GM19240 (cell line): Measurements from ENCODE around the gene SOX30.

Experiments
- DNase-seq: peaks from one replicate; pipeline ENCODE4 v3.0.0; 2011; ENCODE audit warnings: low spot score; ENCODE audit not compliant: insufficient read length

Gene SOX30

GRCh38 chr5:157665467-157666070 is 13.3 kb upstream of the SOX30 start:
- no peak for DNase-seq

- DNase-seq, result no peak
Observed at GRCh38 chr5:157659868-157660660, 7.8 kb upstream of the SOX30 start.

- no peak for DNase-seq
Observed at GRCh38 chr5:157658893-157659292, 6.7 kb upstream of the SOX30 start.

GRCh38 chr5:157657516-157657915 is 5.3 kb upstream of the SOX30 start:
- no peak for DNase-seq

GRCh38 chr5:157651623-157652376 is 438 bp downstream of the SOX30 start:
- no peak for DNase-seq

- no peak for DNase-seq
Observed at GRCh38 chr5:157650991-157651611, 1.1 kb downstream of the SOX30 start.

- no peak for DNase-seq
Observed at GRCh38 chr5:157649101-157649500, 3.1 kb downstream of the SOX30 start.

GRCh38 chr5:157648275-157648990 is 3.8 kb downstream of the SOX30 start:
- no peak for DNase-seq

GRCh38 chr5:157640406-157641066 is 11.7 kb downstream of the SOX30 start:
- DNase-seq, result no peak

GRCh38 chr5:157630341-157630740 is 21.9 kb downstream of the SOX30 start:
- DNase-seq, result no peak

- no peak for DNase-seq
Observed at GRCh38 chr5:157626831-157627230, 25.4 kb downstream of the SOX30 start.

- DNase-seq, result no peak
Observed at GRCh38 chr5:157624144-157624543, 28.1 kb downstream of the SOX30 start.

- DNase-seq, result no peak
Observed at GRCh38 chr5:157620776-157621175, 31.5 kb downstream of the SOX30 start.

GRCh38 chr5:157618191-157618765 is 34.0 kb downstream of the SOX30 start:
- DNase-seq, result no peak

- no peak for DNase-seq
Observed at GRCh38 chr5:157616785-157617184, 35.5 kb downstream of the SOX30 start.

GRCh38 chr5:157613385-157614245 is 38.6 kb downstream of the SOX30 start:
- no peak for DNase-seq

GRCh38 chr5:157612581-157612980 is 39.7 kb downstream of the SOX30 start:
- DNase-seq, result no peak

GRCh38 chr5:157611571-157612476 is 40.4 kb downstream of the SOX30 start:
- DNase-seq, result no peak
